HG03175 (cell line): ENCODE measurements around the gene LY6G6F.

Experiments
- ATAC-seq: cut with Tn5 transposase; IDR thresholded peaks from one replicate; pipeline ENCODE4 v1.9.1; 2021; ENCODE audit warnings: mild to moderate bottlenecking, moderate library complexity; ENCODE audit not compliant: unreplicated experiment

LY6G6F gene

GRCh38 chr6:31722173-31722572 lies 15.5 kb downstream of the LY6G6F start:
- ATAC-seq, result no peak

DNA sequence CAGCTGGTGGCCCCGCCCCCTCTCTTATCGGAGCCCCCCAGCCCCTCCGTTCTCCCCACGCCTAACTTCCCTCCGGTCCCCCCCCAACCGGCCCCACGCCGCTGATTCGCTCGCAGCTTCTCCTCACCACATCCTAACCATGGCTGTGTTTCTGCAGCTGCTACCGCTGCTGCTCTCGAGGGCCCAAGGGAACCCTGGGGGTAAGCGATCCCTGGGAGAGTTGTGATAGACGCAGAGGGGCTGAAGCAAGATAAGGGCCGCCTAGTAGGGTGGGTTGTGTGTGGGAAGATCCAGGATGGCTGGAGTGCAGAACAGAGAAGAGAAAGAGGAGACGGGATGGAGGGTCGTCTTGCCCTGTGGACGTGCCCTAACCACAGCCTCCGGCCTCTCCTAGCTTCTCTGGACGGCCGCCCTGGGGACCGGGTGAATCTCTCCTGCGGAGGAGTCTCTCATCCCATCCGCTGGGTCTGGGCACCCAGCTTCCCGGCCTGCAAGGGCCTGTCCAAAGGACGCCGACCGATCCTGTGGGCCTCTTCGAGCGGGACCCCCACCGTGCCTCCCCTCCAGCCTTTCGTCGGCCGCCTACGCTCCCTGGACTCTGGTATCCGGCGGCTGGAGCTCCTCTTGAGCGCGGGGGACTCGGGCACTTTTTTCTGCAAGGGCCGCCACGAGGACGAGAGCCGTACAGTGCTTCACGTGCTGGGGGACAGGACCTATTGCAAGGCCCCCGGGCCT lies 16.7 kb downstream of the LY6G6F start, which contains the start of gene MPIG6B:
Gene MPIG6B, plus strand, starts transcription at position 129 of the 735 bp plus-strand sequence. Its CDS starts 11 bp downstream, at position 140.
- ATAC-seq, result no peak

- ATAC-seq, result no peak
These were observed 17.5 kb downstream of the LY6G6F start for GRCh38 chr6:31723980-31724691.

GRCh38 chr6:31725502-31726350 lies 19.1 kb downstream of the LY6G6F start:
- ATAC-seq, result no peak

DNA sequence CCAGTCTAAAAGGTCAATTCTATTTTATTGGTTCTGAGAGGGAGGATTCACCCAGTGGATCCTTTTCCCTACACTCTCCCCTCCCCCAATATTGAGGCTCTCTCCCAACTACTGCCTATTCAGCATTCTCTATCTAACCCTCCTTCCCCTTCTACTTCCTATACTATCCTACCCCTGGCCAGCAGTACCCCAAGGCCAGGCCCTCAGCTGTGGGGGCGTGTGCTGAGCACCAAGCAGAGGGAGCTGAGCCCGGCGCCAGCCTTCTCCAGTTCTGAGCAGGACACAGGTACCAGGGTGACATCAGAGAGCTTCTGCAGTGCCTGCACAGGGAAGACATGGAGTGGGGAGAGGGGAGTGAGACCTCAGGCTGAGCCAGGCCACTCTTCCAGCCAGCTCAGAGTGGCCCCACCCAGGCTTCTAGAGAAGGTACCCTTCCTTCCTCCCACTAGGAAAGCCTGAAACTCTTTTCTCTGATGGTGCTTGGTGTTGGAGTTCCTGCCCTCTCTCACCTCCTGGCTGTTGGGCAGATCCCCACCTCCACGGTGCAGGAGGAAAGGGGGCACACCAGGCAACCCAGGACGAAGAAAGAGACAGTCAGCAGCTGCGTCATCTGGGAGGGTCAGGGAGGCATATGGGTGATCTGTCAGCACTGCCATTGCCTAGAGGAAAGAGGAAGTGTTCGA lies 20.5 kb downstream of the LY6G6F start:
- peak; percentile 73 for ATAC-seq

GRCh38 chr6:31727717-31728671 lies 21.3 kb downstream of the LY6G6F start:
- no peak for ATAC-seq

GRCh38 chr6:31728767-31729514 lies 22.3 kb downstream of the LY6G6F start, which contains the start of gene DDAH2:
TSS of gene DDAH2 (minus strand) at chr6:31729299. CDS start at chr6:31729161, 138 bp downstream.
- no peak for ATAC-seq

- ATAC-seq, result peak; percentile 43
These were observed 22.9 kb downstream of the LY6G6F start for GRCh38 chr6:31729515-31729978.

DNA sequence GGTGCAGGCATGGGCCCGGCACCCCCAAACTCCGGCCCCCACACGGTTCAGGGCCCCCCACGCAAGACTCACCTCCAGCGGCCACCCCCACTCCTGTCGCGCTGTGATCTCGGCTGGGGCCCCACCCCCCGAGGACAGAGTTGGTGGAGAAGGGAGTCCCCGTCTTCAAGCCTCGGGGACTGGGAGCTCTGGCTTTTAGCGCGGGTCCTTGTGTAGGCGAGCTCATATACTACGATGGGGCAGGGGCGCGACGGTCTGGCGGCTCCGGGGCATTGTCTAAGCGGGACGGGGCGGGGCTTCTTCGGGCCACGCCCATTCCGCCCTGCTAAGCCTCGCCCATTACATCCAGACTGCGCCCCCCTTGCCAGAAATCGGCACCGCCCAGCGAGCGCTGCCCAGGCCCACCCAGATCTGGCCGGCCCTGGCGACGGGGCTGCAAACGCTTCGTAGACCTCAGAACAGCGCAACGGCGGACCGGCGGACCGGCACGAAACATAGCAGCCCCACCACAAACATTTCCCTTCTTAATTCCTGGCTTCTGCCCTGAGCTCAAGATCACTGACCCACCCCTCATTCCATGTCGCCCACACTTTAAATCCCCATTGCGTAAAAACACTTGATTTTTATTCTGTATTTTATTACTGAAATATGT lies 23.4 kb downstream of the LY6G6F start:
- peak; percentile 28 for ATAC-seq

GRCh38 chr6:31730631-31731086 lies 24.0 kb downstream of the LY6G6F start:
- ATAC-seq, result no peak

- ATAC-seq, result no peak
These were observed 25.4 kb downstream of the LY6G6F start for GRCh38 chr6:31732029-31732428.

GRCh38 chr6:31733734-31734133 lies 27.1 kb downstream of the LY6G6F start:
- no peak for ATAC-seq

DNA sequence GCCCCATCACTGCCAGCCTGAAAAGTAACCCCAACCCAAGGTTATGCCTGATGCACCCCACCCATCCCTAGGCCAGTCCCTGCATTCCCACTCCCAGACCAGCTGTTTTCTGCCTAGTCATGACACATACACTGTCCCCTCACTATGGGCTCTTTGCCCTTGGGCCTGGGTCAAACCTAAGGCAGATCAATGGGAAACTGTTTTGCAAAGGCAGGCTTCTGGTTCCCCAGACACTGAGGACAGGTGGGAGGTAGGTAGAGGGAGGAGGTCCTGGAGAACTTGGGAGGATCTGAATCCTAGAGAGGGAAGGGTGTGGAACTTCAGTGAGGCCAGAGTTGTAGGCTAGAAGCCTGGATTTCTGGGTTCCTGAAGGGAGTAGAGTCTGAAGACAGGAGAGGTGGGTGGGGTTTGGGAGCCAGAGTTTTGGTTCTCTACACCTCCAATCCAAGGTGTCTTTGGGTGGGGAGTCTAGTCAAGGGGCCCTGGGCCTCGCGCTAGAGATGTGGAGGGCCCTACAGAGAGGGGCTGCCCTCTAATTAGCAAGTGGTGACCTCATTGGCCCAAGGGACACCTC lies 27.7 kb downstream of the LY6G6F start:
- no peak for ATAC-seq

GRCh38 chr6:31734821-31735406 lies 28.2 kb downstream of the LY6G6F start:
- peak; percentile 23 for ATAC-seq

DNA sequence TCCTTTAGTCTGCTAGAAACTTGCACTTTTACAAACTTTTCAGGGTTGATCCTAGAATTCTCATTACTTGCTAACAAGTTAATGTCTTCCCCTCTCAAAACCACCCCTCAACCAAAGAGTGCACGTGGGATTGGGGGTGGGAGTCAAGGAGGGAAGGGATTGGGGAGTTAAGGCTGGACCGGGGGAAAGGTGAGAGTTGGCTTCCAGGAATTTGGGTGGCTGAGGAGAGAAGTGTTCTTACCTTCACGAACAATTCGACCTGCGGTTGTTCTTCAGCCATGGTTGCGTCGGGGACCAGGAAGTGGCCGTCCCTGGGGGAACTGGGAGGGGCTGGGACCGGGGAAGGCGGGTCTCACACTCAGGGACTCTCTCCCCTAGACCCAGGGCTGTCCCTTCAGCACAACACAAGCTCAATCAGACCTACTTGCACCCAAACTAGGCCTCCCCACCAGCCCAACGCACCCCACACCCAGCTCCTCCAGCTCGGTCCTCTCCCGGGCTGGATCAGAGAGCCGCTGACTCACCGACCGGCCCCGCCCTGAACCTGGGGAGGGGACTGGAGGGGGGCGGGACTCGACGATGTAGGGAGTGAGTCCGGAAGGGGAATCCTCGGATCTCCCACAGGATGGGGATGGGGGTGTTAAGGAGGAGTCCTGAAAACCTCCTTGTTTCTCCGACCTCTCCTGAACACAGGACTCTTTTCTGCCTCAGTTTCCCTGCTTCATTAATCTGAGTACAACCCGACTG lies 29.5 kb downstream of the LY6G6F start, which contains the start of gene CLIC1:
Gene CLIC1, minus strand, starts transcription at position 510 of the 747 bp plus-strand sequence. Its CDS starts 230 bp downstream, at position 280.
- peak; percentile 27 for ATAC-seq

GRCh38 chr6:31736768-31737314 lies 30.2 kb downstream of the LY6G6F start:
- no peak for ATAC-seq
